Stimulated activated memory B cell treated with anti-CD40 and anti-IgM and Interleukin-4, amounts not matched to agents 10 μg/mL and 1 μg/mL and 100 μg/mL, for 72 hours (primary cell): ENCODE data around the gene HTT.

Source experiments
- ATAC-seq: fragments of 150-1000 bp; cut with Tn5 transposase; 2 replicates; pipeline ENCODE4 v1.10.0; 2021
- H3K27ac Mint-ChIP-seq: one replicate; pipeline ENCODE4 v1.8.0; 2022; ENCODE audit warnings: mild to moderate bottlenecking, mixed read lengths
- H3K27me3 Mint-ChIP-seq: one replicate; pipeline ENCODE4 v1.8.0; 2022; ENCODE audit warnings: mixed read lengths
- H3K36me3 Mint-ChIP-seq: one replicate; pipeline ENCODE4 v1.8.0; 2022; ENCODE audit warnings: mixed read lengths
- H3K4me1 Mint-ChIP-seq: one replicate; pipeline ENCODE4 v1.8.0; 2022; ENCODE audit warnings: mixed read lengths
- H3K4me3 Mint-ChIP-seq: one replicate; pipeline ENCODE4 v1.8.0; 2022; ENCODE audit warnings: mild to moderate bottlenecking, moderate library complexity, mixed read lengths
- H3K9me3 Mint-ChIP-seq: one replicate; pipeline ENCODE4 v1.8.0; 2022; ENCODE audit warnings: mixed read lengths

The HTT gene

DNA sequence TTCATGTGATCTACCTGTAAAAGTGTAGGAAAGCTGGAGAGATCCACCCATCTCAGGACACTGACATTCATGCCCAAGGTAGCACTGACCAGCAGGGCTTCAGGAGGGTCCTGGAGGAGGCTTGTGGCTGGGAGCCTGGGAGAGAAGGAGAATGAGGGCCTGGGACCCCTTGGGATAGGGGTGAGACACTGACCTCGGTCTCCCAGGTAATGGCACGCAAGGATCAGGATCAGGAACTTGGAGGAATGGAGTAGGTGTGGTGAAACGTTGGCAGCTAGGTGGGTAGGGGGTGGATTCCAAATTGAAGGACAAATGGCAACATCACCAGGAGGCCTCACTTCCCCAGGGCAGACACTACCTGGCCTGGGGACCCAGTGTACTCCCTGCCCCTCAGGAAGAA lies 206.0 kb downstream of the HTT start:
- Mint-ChIP-seq H3K27ac (no peak overlapping the region), H3K27me3 (no peaks in the 10 kb centered on the region), H3K4me1 (no peaks in the 10 kb centered on the region), H3K36me3 (peaks cover 17% of the 10 kb centered on the region), H3K4me3 (no peak overlapping the region), H3K9me3 (peaks cover 7% of the 10 kb centered on the region)
- no peak for ATAC-seq

GRCh38 chr4:3283483-3283882 lies 209.0 kb downstream of the HTT start:
- Mint-ChIP-seq H3K4me1 (peaks cover 15% of the 10 kb centered on the region), H3K4me3 (no peak overlapping the region), H3K27ac (no peak overlapping the region), H3K27me3 (no peaks in the 10 kb centered on the region), H3K36me3 (peaks cover 13% of the 10 kb centered on the region), H3K9me3 (peaks cover 7% of the 10 kb centered on the region)
- ATAC-seq: no peak

- H3K27ac Mint-ChIP-seq: no peak overlapping the region
- H3K36me3 Mint-ChIP-seq: peaks cover 12% of the 10 kb centered on the region
- H3K4me1 Mint-ChIP-seq: peaks cover 15% of the 10 kb centered on the region
- H3K9me3 Mint-ChIP-seq: peaks cover 7% of the 10 kb centered on the region
- H3K4me3 Mint-ChIP-seq: no peak overlapping the region
- ATAC-seq: no peak
- H3K27me3 Mint-ChIP-seq: no peaks in the 10 kb centered on the region
Observed at GRCh38 chr4:3283916-3284315, 209.4 kb downstream of the HTT start.

DNA sequence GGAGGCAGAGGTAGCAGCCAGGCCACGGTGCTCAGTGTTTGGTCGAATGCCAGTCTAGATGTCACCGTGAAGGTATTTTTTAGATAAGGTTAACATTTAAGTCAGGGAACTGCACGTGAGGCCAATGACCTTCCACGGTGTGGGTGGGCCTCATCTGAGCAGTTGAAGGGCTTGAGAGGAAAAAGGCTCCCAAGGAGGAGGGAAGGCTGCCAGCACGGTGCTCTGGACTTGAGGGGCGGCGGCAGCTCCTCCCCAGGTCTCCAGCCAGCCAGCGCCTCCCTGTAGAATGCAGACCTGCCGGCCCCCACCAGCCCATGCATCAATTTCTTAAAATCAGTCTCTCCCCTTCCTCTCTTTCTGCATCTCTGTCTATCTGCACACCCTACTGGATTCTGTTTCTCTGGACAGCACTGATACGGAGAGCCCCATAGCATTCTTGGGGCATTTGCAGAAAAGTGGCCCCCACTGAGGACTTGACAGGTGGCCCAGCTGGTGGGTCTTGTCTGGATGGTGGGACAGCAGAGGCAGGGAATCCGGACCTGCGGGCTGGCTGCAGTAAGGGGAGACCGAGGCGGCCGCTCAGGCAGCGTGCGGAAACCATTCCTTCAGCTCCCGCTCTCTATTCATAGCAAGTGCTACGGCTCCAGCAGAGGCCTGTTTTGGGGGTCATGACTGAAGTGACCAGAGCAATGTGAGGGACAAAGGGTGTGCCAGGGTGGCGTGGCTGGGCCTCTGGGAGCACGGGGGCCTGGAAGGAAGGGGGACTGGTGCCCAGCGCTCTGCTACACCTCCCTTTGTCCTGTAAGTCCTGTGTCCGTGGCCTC lies 210.5 kb downstream of the HTT start:
- H3K9me3 Mint-ChIP-seq: peaks cover 7% of the 10 kb centered on the region
- peaks cover 15% of the 10 kb centered on the region for H3K4me1 Mint-ChIP-seq
- H3K36me3 Mint-ChIP-seq: peaks cover 5% of the 10 kb centered on the region
- no peaks in the 10 kb centered on the region for H3K27me3 Mint-ChIP-seq
- H3K4me3 Mint-ChIP-seq: no peak overlapping the region
- H3K27ac Mint-ChIP-seq: no peak overlapping the region
- no peak for ATAC-seq

- Mint-ChIP-seq H3K27ac (peak overlapping the region; percentile 60), H3K4me1 (peaks cover 15% of the 10 kb centered on the region), H3K4me3 (peak overlapping the region; percentile 28), H3K27me3 (no peaks in the 10 kb centered on the region), H3K9me3 (peaks cover 5% of the 10 kb centered on the region), H3K36me3 (peaks cover 1% of the 10 kb centered on the region)
- peak; percentile 61 for ATAC-seq
Observed at GRCh38 chr4:3285558-3286334, 211.3 kb downstream of the HTT start.

DNA sequence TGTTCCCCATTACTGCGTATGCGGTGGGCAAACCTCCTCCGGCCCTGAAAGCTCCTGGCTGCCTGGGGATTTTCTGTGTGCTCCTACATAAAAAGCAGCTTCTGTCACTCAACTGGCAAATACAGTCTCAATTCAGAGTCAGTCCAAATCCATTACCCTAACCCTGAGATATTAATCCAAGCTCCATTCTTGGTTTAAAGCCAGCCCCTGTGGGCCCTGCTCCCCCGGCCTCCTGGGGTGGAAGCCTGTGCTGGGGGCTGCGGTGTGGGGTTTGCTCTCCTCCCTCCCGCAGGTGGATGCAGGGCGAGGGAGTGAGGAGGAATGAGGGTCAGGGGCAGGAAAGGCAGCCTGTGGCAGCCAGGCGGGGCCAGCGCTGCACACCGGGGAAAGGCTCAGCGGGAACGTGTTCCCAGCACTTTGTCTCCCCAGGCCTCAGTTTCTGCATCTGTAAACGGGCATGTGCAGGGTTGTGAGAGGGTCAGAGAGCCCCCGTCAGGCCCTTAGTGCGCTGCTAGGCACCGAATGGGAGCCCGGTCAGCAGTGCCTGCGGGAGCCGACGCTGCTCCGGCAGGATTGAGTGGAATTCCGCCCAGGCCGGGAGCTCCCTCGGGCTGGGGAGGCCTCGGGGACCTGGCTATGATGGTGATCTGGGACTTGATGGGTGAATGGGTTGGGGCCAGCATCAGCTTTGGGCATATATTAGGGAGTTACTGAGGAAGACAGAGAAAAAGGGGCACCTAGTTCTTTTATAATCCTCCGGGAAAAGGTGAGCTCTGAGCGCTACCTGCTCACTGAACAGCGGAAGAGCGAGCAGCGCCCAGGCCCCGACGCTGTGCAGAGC lies 212.1 kb downstream of the HTT start:
- H3K4me3 Mint-ChIP-seq: no peak overlapping the region
- peaks cover 17% of the 10 kb centered on the region for H3K4me1 Mint-ChIP-seq
- H3K9me3 Mint-ChIP-seq: peaks cover 4% of the 10 kb centered on the region
- H3K36me3 Mint-ChIP-seq: no peaks in the 10 kb centered on the region
- ATAC-seq: peak; percentile 93
- H3K27me3 Mint-ChIP-seq: peaks cover 4% of the 10 kb centered on the region
- H3K27ac Mint-ChIP-seq: peak overlapping the region; percentile 60

- no peak for ATAC-seq
- Mint-ChIP-seq H3K4me1 (peaks cover 23% of the 10 kb centered on the region), H3K4me3 (no peak overlapping the region), H3K27me3 (peaks cover 9% of the 10 kb centered on the region), H3K36me3 (no peaks in the 10 kb centered on the region), H3K9me3 (no peaks in the 10 kb centered on the region), H3K27ac (no peak overlapping the region)
Observed at GRCh38 chr4:3287271-3287971, 212.9 kb downstream of the HTT start.

DNA sequence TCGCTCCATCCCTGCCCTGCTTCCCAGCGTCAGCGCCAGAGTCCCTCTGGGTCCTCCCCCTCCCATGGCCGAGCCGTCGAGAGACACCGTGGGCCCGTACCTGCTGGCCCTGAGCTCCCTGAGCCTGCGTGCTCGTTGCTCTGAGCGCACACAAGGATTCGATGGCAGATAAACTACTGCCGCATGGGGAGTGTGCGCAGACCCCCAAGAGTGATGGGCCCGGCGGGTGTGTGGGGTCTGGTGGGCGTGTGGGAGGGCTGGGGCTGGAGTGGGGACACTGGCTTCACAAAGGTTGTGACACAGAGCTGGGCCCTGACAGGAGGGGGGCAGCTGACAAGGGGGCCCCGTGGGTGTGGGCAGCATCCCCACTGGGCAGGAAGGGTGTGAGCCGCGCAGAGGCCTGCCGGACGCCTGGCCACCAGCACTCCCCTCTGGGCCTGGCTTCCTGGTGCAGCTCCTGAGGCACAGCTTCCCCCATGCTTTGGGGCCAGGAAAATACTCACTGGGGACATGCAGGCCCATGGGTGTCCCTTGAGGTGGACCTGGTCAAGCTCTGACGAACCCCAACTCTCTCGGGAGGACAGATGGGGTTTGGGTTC lies 213.6 kb downstream of the HTT start:
- Mint-ChIP-seq H3K27ac (no peak overlapping the region), H3K36me3 (no peaks in the 10 kb centered on the region), H3K27me3 (peaks cover 9% of the 10 kb centered on the region), H3K4me1 (peaks cover 23% of the 10 kb centered on the region), H3K4me3 (no peak overlapping the region), H3K9me3 (no peaks in the 10 kb centered on the region)
- ATAC-seq: no peak

GRCh38 chr4:3288571-3289094 lies 214.2 kb downstream of the HTT start:
- Mint-ChIP-seq H3K4me1 (peaks cover 27% of the 10 kb centered on the region), H3K4me3 (no peak overlapping the region), H3K27ac (no peak overlapping the region), H3K9me3 (no peaks in the 10 kb centered on the region), H3K36me3 (no peaks in the 10 kb centered on the region), H3K27me3 (peaks cover 9% of the 10 kb centered on the region)
- ATAC-seq: no peak

DNA sequence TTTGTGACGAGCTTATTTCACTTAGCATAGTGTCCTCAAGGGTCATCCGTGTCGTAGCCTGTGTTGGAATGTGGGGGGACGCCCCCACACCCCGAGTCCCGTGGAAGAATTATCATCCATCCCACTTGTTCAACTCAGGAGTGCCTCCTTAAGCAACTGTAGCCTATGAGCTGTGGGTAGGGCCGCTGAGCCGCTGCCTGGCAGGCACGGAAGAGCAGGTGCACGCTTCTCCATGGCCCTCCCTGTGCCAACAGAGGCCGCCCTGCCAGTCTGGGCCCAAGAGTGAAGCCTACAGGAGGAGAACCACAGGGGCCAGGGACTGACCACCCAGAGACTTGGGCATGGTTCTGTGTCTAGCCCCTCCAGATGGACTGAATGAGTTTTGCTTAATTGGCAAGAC lies 216.0 kb downstream of the HTT start:
- no peak for ATAC-seq

GRCh38 chr4:3290889-3291321 lies 216.4 kb downstream of the HTT start:
- no peaks in the 10 kb centered on the region for H3K9me3 Mint-ChIP-seq
- no peak overlapping the region for H3K4me3 Mint-ChIP-seq
- ATAC-seq: no peak
- peaks cover 27% of the 10 kb centered on the region for H3K4me1 Mint-ChIP-seq
- no peak overlapping the region for H3K27ac Mint-ChIP-seq
- peaks cover 9% of the 10 kb centered on the region for H3K27me3 Mint-ChIP-seq
- H3K36me3 Mint-ChIP-seq: no peaks in the 10 kb centered on the region

More for the DNA sequence above, 216.0 kb downstream of the HTT start:
- Mint-ChIP-seq H3K4me3 (no peak overlapping the region), H3K9me3 (no peaks in the 10 kb centered on the region), H3K27ac (no peak overlapping the region), H3K4me1 (peaks cover 30% of the 10 kb centered on the region), H3K36me3 (no peaks in the 10 kb centered on the region), H3K27me3 (peaks cover 9% of the 10 kb centered on the region)

- peaks cover 21% of the 10 kb centered on the region for H3K4me1 Mint-ChIP-seq
- peak overlapping the region; percentile 26 for H3K27ac Mint-ChIP-seq
- H3K4me3 Mint-ChIP-seq: peak overlapping the region; percentile 88
- H3K27me3 Mint-ChIP-seq: peaks cover 9% of the 10 kb centered on the region
- ATAC-seq: no peak
- no peaks in the 10 kb centered on the region for H3K36me3 Mint-ChIP-seq
- H3K9me3 Mint-ChIP-seq: no peaks in the 10 kb centered on the region
Observed at GRCh38 chr4:3291411-3291968, 217.0 kb downstream of the HTT start.

DNA sequence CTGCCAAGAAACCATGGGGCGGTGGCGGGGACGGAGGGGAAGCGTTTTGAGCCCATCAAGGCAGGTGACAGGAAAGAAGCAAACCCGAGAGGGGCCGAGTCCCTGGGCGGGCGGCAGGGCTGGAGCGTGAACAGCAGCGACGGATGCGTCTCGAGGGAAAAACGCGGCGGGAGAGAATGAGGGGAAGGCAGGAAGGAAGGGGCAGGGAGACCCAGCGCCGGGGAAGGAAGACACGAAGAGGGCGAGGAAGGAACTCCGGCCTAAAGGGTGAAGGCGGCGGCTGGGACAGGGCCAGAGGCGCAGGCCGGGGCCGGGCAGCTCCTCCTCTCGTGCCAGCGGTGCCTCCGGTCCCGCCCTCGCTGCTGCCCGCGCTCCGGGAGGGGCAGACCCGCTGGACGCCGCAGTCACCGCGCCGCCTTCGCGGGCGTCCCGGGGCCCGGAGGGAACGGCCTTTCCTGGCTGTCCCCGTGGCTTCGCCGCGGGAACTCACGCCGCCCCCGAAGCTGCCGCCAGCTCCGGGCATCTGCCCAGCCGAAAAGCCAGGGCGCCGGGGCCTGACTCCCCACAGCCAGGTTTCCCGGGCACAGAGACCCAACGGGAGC lies 217.6 kb downstream of the HTT start:
- peak; percentile 47 for ATAC-seq
- Mint-ChIP-seq H3K27ac (peak overlapping the region; percentile 26), H3K4me1 (peaks cover 16% of the 10 kb centered on the region), H3K4me3 (peak overlapping the region; percentile 88), H3K36me3 (no peaks in the 10 kb centered on the region), H3K9me3 (no peaks in the 10 kb centered on the region), H3K27me3 (peaks cover 9% of the 10 kb centered on the region)
